EH (cell line): Measurements from ENCODE around the gene TEDC2.
"Not testable (repeated sequence)": the region's sequence is repeated elsewhere in the genome, so short reads cannot be mapped to it uniquely, and the experiment has no call there.

ENCODE experiments used
- DNase-seq: peaks from one replicate; pipeline ENCODE4 v3.0.0-alpha.2; 2015; ENCODE audit warnings: low read depth

TEDC2 gene, protein sequence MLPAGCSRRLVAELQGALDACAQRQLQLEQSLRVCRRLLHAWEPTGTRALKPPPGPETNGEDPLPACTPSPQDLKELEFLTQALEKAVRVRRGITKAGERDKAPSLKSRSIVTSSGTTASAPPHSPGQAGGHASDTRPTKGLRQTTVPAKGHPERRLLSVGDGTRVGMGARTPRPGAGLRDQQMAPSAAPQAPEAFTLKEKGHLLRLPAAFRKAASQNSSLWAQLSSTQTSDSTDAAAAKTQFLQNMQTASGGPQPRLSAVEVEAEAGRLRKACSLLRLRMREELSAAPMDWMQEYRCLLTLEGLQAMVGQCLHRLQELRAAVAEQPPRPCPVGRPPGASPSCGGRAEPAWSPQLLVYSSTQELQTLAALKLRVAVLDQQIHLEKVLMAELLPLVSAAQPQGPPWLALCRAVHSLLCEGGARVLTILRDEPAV

GRCh38 chr16:2459647-2460390 is at the start of gene TEDC2:
Gene TEDC2, plus strand, starts transcription at chr16:2460109. Its CDS starts 36 bp downstream, at chr16:2460145.
- peak; percentile 94 for DNase-seq

GRCh38 chr16:2415085-2415484 is 44.8 kb upstream of the TEDC2 start:
- no peak for DNase-seq

- DNase-seq: peak; percentile 39
Observed at GRCh38 chr16:2420035-2420434, 39.9 kb upstream of the TEDC2 start.

DNA sequence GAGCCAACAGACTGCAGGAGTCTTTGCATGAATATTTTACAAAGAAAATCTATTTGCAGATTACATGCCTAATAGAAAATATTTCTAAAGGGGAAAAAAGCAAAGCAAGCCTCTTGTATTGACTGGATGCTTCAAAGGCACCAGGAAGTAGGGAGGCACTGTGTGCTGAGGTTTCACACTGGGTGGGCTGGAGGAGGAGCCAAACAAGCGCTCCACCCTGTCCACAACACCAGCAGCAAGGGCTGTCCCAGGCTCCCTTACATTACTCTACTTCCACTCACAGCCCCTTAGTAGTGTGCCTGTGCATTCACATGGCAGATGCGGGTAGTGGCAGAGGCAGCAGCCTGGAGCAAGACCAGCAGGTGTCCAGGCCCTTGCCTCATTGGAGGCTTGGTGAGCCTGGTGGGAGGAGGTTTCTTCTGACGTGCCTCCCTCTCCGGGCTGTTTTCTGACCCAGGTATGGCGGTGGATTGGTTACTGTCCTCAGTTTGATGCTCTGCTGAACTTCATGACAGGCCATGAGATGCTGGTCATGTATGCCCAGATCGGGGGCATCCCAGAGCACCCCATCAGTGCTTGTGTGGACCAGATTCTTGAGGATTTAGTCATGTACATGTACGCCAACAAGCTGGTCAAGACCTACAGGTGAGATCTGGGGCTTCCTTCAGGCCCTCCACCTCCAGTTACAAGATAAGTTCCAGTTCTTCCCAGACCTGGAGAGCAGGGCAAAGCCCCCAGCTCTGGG is 37.6 kb upstream of the TEDC2 start:
- DNase-seq: no peak

DNA sequence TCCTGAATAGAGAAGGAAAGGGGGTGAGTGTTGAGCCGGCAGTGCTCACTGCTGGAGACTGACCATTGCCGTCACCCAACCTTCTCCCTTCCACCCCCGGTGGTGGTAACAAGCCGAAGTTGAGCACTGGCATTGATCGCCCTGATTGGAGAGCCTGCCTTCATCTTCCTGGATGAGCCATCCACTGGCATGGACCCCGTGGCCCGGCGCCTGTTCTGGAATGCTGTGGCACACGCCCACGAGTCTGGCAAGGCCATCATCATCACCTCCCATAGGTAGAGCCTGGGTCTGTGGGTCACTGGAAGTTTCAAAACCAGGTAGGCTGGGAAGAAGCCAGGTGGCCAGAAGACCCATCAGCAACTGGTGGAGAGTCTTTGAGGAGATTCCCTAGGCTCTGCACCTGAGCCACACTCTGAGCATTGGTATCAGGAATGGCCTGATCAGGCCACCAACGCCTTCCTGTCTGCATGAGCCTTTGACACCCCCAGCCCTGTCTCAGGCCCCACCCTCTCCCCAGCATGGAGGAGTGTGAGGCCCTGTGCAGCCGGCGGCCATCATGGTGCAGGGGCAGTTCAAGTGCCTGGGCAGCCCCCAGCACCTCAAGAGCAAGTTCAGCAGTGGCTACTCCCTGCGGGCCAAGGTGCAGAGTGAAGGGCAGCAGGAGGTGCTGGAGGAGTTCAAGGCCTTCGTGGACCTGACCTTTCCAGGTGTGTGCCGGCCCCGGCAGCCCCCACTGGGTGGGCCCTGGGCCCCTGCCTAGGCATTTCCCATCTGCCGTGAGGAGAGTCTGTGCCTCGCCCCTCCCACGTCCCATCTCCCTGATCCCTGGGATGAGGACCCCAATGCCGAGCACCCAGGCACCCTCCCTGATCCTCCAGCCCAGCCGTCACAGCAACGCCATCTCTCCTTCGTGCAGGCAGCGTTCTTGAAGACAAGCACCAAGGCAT is 35.6 kb upstream of the TEDC2 start:
- DNase-seq: no peak

- DNase-seq: no peak
Observed at GRCh38 chr16:2425008-2425518, 34.8 kb upstream of the TEDC2 start.

- no peak for DNase-seq
Observed at GRCh38 chr16:2425825-2426430, 34.0 kb upstream of the TEDC2 start.

- no peak for DNase-seq
Observed at GRCh38 chr16:2426941-2427361, 33.0 kb upstream of the TEDC2 start.

GRCh38 chr16:2427526-2427925 is 32.4 kb upstream of the TEDC2 start:
- DNase-seq: no peak

- peak; percentile 47 for DNase-seq
Observed at GRCh38 chr16:2428051-2428783, 31.7 kb upstream of the TEDC2 start.

- DNase-seq: no peak
Observed at GRCh38 chr16:2428784-2429033, 31.2 kb upstream of the TEDC2 start.

DNA sequence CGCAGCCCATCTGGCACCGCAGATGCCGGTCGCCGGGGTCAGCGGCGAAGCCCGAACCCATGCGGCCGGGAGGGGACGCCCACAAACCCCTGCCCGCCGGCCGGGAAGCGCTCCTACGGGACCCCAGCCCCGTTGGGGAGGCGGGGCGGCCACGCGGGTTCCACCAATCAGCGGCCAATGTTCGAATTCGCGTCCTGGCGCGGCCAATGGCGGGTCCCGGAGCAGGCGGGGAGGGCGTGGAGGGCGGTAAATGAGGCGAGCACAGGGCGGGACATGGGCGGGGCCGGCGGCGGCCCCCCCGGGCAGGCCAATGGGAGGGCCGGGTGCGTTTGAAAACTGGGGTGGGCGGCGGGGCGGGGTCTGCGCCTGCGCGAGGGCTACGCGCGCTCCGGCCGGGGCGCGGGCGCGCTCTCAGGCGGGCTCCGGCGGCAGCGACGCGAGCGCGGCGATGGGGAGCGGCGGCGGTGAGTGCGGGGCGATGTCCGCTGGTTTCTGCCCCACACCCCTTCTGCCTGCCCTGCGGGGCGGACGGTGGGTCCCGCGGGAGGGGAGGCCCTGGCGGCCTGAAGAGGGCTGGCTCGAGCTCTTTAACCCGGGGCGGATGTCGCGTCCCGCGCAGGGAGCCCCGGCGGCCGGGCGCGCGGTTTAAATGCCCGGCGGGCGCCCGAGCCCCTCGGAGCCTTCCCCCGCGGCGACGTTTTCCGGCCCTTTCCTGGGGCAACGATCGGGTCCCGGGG is 30.7 kb upstream of the TEDC2 start, which contains the start of gene CCNF:
Gene CCNF (plus strand): TSS at position 414 of the 737 bp plus-strand sequence. CDS start 35 bp downstream, at position 449.
- peak; percentile 95 for DNase-seq

GRCh38 chr16:2429771-2430663 is 29.9 kb upstream of the TEDC2 start:
- peak; percentile 36 for DNase-seq

- DNase-seq: no peak
Observed at GRCh38 chr16:2432286-2432685, 27.6 kb upstream of the TEDC2 start.

DNA sequence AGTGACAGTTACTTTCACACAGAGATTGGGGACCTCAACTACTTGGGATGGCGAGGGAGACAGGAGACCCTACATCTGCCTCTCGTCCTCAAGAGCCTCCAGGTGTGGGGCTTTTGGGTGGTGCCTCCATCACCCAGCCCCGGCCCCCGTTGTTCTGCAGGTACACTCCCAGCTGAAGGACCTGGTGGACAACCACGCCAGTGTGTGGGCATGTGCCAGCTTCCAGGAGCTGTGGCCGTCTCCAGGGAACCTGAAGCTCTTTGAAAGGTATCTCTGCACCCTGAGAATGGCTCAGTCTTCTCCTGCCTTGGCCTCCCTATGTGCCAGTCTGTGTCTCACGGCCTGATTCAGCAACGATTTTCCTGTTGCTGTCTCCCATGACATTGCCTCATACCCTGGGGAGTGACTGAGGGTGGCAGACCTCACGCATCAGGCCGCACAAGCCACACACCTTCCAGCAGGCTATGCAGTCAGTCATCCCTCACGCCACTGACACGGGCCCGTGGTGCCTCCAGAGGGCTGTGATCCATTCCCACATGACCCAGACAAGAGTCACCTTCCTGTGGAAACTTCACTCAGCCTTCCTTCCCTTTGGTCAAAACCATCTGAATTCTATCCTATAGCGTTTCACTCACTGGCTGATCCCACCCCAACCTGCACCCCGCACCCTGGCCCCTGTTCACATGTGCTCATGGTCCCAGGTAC is 27.0 kb upstream of the TEDC2 start:
- DNase-seq: no peak

DNA sequence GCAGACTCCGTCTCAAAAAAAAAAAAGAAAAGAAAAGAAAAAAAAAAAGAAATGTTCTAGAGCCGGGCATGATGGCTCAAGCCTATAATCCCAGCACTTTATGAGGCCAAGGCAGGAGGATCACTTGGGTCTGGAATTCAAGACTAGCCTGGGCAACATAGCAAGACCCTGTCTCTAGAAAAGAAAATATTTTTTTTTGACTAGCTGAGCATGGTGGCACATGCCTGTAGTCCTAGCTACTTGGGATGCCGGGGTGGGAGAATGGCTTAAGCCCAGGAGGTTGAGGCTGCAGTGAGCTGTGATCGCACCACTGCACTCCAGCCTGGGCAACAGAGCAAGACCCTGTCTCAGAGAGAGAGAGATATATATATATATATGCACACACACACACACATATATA is 24.7 kb upstream of the TEDC2 start:
- DNase-seq: not testable (repeated sequence)

DNA sequence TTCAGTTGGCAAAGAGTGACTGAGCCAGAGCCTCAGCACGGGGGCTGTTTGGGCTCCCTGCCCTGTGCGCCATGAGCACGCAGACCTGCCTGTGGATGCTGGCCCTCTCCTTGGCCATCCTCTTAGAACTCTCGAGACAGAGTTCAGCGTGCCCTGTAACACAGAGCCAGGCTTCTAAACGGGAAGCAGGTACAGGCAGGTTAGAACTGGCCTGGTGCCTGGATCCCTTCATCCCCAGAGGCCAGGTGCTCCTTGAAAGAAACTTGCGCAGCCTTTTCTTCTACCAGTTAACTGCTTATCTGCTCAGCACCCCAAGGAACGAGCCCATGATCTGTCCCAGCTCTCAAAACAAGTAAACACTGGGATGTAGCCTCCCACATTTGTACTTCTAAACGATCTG is 23.8 kb upstream of the TEDC2 start:
- no peak for DNase-seq
